Esophagus squamous epithelium (tissue), 4 donors: ENCODE measurements around the gene TSKU.

Source experiments
- POLR2A ChIP-seq, 4 donors: fragments of 450-650 bp; IDR thresholded peaks; one replicate each; pipeline ENCODE4 v1.6.1; 2017; ENCODE audit warnings: antibody characterized with exemption in 4 of 4, mild to moderate bottlenecking in 4 of 4, moderate library complexity in 3 of 4
- TF ChIP-seq, protein P1 (sequence below), 6 experiments: fragments of 450-650 bp in 4 of 6; fragments of 200-600 bp in 2 of 6; sonication (generic) in 2 of 6; IDR thresholded peaks; one replicate each; pipeline ENCODE4 v1.5.1; 2016 to 2019; ENCODE audit warnings: antibody characterized with exemption in 6 of 6, mild to moderate bottlenecking in 4 of 6, moderate library complexity in 4 of 6

DNA sequence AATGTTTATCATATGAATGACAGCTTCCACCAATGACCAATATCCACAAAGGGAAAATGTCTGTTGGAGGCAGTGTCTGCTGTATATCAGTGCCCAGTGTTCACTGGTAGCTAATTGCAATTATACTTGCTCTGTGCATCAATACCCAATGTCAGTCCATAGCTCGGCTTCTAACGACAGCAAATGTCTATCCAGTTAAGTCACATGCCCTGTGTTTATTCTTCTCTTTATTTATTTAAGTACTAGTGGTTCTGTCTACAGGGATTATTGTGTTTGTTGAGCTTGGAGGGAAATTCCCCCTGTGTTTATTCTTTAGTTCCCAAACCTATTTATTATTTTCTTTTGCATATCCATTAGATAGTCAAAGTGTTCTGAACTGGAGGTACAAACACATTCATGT is 18.6 kb downstream of the TSKU start:
- TF ChIP-seq, protein P1, sequence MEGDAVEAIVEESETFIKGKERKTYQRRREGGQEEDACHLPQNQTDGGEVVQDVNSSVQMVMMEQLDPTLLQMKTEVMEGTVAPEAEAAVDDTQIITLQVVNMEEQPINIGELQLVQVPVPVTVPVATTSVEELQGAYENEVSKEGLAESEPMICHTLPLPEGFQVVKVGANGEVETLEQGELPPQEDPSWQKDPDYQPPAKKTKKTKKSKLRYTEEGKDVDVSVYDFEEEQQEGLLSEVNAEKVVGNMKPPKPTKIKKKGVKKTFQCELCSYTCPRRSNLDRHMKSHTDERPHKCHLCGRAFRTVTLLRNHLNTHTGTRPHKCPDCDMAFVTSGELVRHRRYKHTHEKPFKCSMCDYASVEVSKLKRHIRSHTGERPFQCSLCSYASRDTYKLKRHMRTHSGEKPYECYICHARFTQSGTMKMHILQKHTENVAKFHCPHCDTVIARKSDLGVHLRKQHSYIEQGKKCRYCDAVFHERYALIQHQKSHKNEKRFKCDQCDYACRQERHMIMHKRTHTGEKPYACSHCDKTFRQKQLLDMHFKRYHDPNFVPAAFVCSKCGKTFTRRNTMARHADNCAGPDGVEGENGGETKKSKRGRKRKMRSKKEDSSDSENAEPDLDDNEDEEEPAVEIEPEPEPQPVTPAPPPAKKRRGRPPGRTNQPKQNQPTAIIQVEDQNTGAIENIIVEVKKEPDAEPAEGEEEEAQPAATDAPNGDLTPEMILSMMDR (IDR thresholded peaks at IDR 0.05), result no peak
- TF ChIP-seq POLR2A (IDR thresholded peaks at IDR 0.05), result no peak
